Stimulated activated memory B cell treated with anti-CD40 and anti-IgM and Interleukin-4, amounts not matched to agents 10 μg/mL and 1 μg/mL and 100 μg/mL, for 72 hours (primary cell): ENCODE measurements around the gene PDE4D.

Experiments
- ATAC-seq: fragments of 150-1000 bp; cut with Tn5 transposase; 2 replicates; pipeline ENCODE4 v1.10.0; 2021
- H3K27ac Mint-ChIP-seq: one replicate; pipeline ENCODE4 v1.8.0; 2022; ENCODE audit warnings: mild to moderate bottlenecking, mixed read lengths
- H3K27me3 Mint-ChIP-seq: one replicate; pipeline ENCODE4 v1.8.0; 2022; ENCODE audit warnings: mixed read lengths
- H3K36me3 Mint-ChIP-seq: one replicate; pipeline ENCODE4 v1.8.0; 2022; ENCODE audit warnings: mixed read lengths
- H3K4me1 Mint-ChIP-seq: one replicate; pipeline ENCODE4 v1.8.0; 2022; ENCODE audit warnings: mixed read lengths
- H3K4me3 Mint-ChIP-seq: one replicate; pipeline ENCODE4 v1.8.0; 2022; ENCODE audit warnings: mild to moderate bottlenecking, moderate library complexity, mixed read lengths
- H3K9me3 Mint-ChIP-seq: one replicate; pipeline ENCODE4 v1.8.0; 2022; ENCODE audit warnings: mixed read lengths

The PDE4D gene

GRCh38 chr5:59829922-59830321, 63.6 kb downstream of the PDE4D start:
- Mint-ChIP-seq H3K27me3 (no peaks in the 10 kb centered on the region), H3K4me1 (no peaks in the 10 kb centered on the region), H3K4me3 (no peak overlapping the region), H3K36me3 (no peaks in the 10 kb centered on the region), H3K9me3 (no peaks in the 10 kb centered on the region), H3K27ac (no peak overlapping the region)
- ATAC-seq, result no peak

GRCh38 chr5:59829386-59829785, 64.1 kb downstream of the PDE4D start:
- no peaks in the 10 kb centered on the region for H3K9me3 Mint-ChIP-seq
- H3K27ac Mint-ChIP-seq, result no peak overlapping the region
- no peak overlapping the region for H3K4me3 Mint-ChIP-seq
- ATAC-seq, result no peak
- H3K4me1 Mint-ChIP-seq, result no peaks in the 10 kb centered on the region
- no peaks in the 10 kb centered on the region for H3K27me3 Mint-ChIP-seq
- no peaks in the 10 kb centered on the region for H3K36me3 Mint-ChIP-seq

GRCh38 chr5:59828623-59829022, 64.9 kb downstream of the PDE4D start:
- H3K4me3 Mint-ChIP-seq, result no peak overlapping the region
- no peaks in the 10 kb centered on the region for H3K27me3 Mint-ChIP-seq
- no peaks in the 10 kb centered on the region for H3K4me1 Mint-ChIP-seq
- H3K27ac Mint-ChIP-seq, result no peak overlapping the region
- no peaks in the 10 kb centered on the region for H3K9me3 Mint-ChIP-seq
- H3K36me3 Mint-ChIP-seq, result no peaks in the 10 kb centered on the region
- no peak for ATAC-seq

GRCh38 chr5:59826996-59827395, 66.5 kb downstream of the PDE4D start:
- Mint-ChIP-seq H3K4me3 (no peak overlapping the region), H3K9me3 (no peaks in the 10 kb centered on the region), H3K4me1 (no peaks in the 10 kb centered on the region), H3K27me3 (no peaks in the 10 kb centered on the region), H3K36me3 (no peaks in the 10 kb centered on the region), H3K27ac (no peak overlapping the region)
- ATAC-seq, result no peak

GRCh38 chr5:59823420-59823819, 70.1 kb downstream of the PDE4D start:
- H3K9me3 Mint-ChIP-seq, result no peaks in the 10 kb centered on the region
- no peak overlapping the region for H3K27ac Mint-ChIP-seq
- ATAC-seq, result no peak
- H3K27me3 Mint-ChIP-seq, result peaks cover 8% of the 10 kb centered on the region
- H3K4me1 Mint-ChIP-seq, result no peaks in the 10 kb centered on the region
- no peak overlapping the region for H3K4me3 Mint-ChIP-seq
- no peaks in the 10 kb centered on the region for H3K36me3 Mint-ChIP-seq

- no peaks in the 10 kb centered on the region for H3K36me3 Mint-ChIP-seq
- no peak overlapping the region for H3K4me3 Mint-ChIP-seq
- H3K27me3 Mint-ChIP-seq, result peaks cover 10% of the 10 kb centered on the region
- H3K4me1 Mint-ChIP-seq, result no peaks in the 10 kb centered on the region
- no peak for ATAC-seq
- no peaks in the 10 kb centered on the region for H3K9me3 Mint-ChIP-seq
- H3K27ac Mint-ChIP-seq, result no peak overlapping the region
Measured at GRCh38 chr5:59819806-59820205, 73.7 kb downstream of the PDE4D start.

GRCh38 chr5:59817536-59817935, 76.0 kb downstream of the PDE4D start:
- peaks cover 10% of the 10 kb centered on the region for H3K27me3 Mint-ChIP-seq
- ATAC-seq, result no peak
- H3K4me1 Mint-ChIP-seq, result no peaks in the 10 kb centered on the region
- H3K36me3 Mint-ChIP-seq, result no peaks in the 10 kb centered on the region
- no peak overlapping the region for H3K27ac Mint-ChIP-seq
- no peak overlapping the region for H3K4me3 Mint-ChIP-seq
- H3K9me3 Mint-ChIP-seq, result no peaks in the 10 kb centered on the region

GRCh38 chr5:59816654-59817300, 76.7 kb downstream of the PDE4D start:
- Mint-ChIP-seq H3K27me3 (peaks cover 10% of the 10 kb centered on the region), H3K36me3 (no peaks in the 10 kb centered on the region), H3K4me1 (no peaks in the 10 kb centered on the region), H3K9me3 (no peaks in the 10 kb centered on the region), H3K27ac (no peak overlapping the region), H3K4me3 (no peak overlapping the region)
- ATAC-seq, result no peak

GRCh38 chr5:59814537-59814872, 79.0 kb downstream of the PDE4D start:
- Mint-ChIP-seq H3K27ac (no peak overlapping the region), H3K36me3 (no peaks in the 10 kb centered on the region), H3K9me3 (no peaks in the 10 kb centered on the region), H3K27me3 (peaks cover 10% of the 10 kb centered on the region), H3K4me3 (no peak overlapping the region), H3K4me1 (peaks cover 6% of the 10 kb centered on the region)
- no peak for ATAC-seq

GRCh38 chr5:59813761-59814536, 79.6 kb downstream of the PDE4D start:
- Mint-ChIP-seq H3K27me3 (peaks cover 7% of the 10 kb centered on the region), H3K9me3 (no peaks in the 10 kb centered on the region), H3K27ac (no peak overlapping the region), H3K36me3 (no peaks in the 10 kb centered on the region), H3K4me3 (no peak overlapping the region), H3K4me1 (peaks cover 6% of the 10 kb centered on the region)
- ATAC-seq, result no peak

GRCh38 chr5:59810041-59810440, 83.5 kb downstream of the PDE4D start:
- no peak for ATAC-seq
- no peak overlapping the region for H3K27ac Mint-ChIP-seq
- H3K4me1 Mint-ChIP-seq, result peaks cover 6% of the 10 kb centered on the region
- H3K9me3 Mint-ChIP-seq, result no peaks in the 10 kb centered on the region
- H3K27me3 Mint-ChIP-seq, result no peaks in the 10 kb centered on the region
- peak overlapping the region; percentile 73 for H3K4me3 Mint-ChIP-seq
- H3K36me3 Mint-ChIP-seq, result no peaks in the 10 kb centered on the region

GRCh38 chr5:59807806-59808205, 85.7 kb downstream of the PDE4D start:
- H3K36me3 Mint-ChIP-seq, result no peaks in the 10 kb centered on the region
- no peaks in the 10 kb centered on the region for H3K9me3 Mint-ChIP-seq
- ATAC-seq, result no peak
- H3K27me3 Mint-ChIP-seq, result no peaks in the 10 kb centered on the region
- H3K4me1 Mint-ChIP-seq, result peaks cover 6% of the 10 kb centered on the region
- peak overlapping the region; percentile 42 for H3K27ac Mint-ChIP-seq
- H3K4me3 Mint-ChIP-seq, result no peak overlapping the region

GRCh38 chr5:59800347-59800893, 93.1 kb downstream of the PDE4D start:
- no peaks in the 10 kb centered on the region for H3K36me3 Mint-ChIP-seq
- no peak for ATAC-seq
- no peak overlapping the region for H3K4me3 Mint-ChIP-seq
- H3K4me1 Mint-ChIP-seq, result peaks cover 6% of the 10 kb centered on the region
- no peaks in the 10 kb centered on the region for H3K27me3 Mint-ChIP-seq
- H3K27ac Mint-ChIP-seq, result no peak overlapping the region
- H3K9me3 Mint-ChIP-seq, result no peaks in the 10 kb centered on the region

GRCh38 chr5:59799668-59800346, 93.7 kb downstream of the PDE4D start:
- Mint-ChIP-seq H3K27ac (no peak overlapping the region), H3K4me3 (no peak overlapping the region), H3K27me3 (no peaks in the 10 kb centered on the region), H3K36me3 (no peaks in the 10 kb centered on the region), H3K9me3 (no peaks in the 10 kb centered on the region), H3K4me1 (peaks cover 12% of the 10 kb centered on the region)
- peak; percentile 71 for ATAC-seq

- Mint-ChIP-seq H3K4me3 (no peak overlapping the region), H3K9me3 (no peaks in the 10 kb centered on the region), H3K27ac (no peak overlapping the region), H3K4me1 (peaks cover 19% of the 10 kb centered on the region), H3K36me3 (no peaks in the 10 kb centered on the region), H3K27me3 (no peaks in the 10 kb centered on the region)
- peak; percentile 87 for ATAC-seq
Measured at GRCh38 chr5:59798862-59799667, 94.5 kb downstream of the PDE4D start.
